A549 (cell line): ENCODE measurements around the gene CDC23. TPM values are rescaled to one million over a fixed set of nuclear protein-coding genes. Genes with fewer than 3 reads are reported as not detected.
"Not testable (repeated sequence)": the region's sequence is repeated elsewhere in the genome, so short reads cannot be mapped to it uniquely, and the experiment has no call there.

Source experiments
- ATAC-seq, 2 experiments: fragments of 200-7000 bp in 1 of 2; fragments of >200 bp in 1 of 2; cut with Nextera tagmentation in 1 of 2; cut with Tn5 transposase in 1 of 2; 3 replicates each; pipeline versions ENCODE4 v1.8.0 to v1.9.1; 2018 to 2020; ENCODE audit warnings: mild to moderate bottlenecking in 1 of 2, moderate library complexity in 1 of 2
- CTCF ChIA-PET: fragments of 300-600 bp; sonication (Branson Sonifier 250); formaldehyde crosslinking; extraction: SDS; loops from one replicate; lab custom pipeline; 2021; ENCODE audit warnings: antibody characterized with exemption, inconsistent platforms; lab: Yijun Ruan, JAX
- POLR2A ChIA-PET: fragments of 350-600 bp; formaldehyde crosslinking; extraction: SDS; loops from one replicate; lab custom pipeline; 2021; ENCODE audit warnings: antibody characterized with exemption, inconsistent platforms; lab: Yijun Ruan, JAX
- DNase-seq, 2 experiments: peaks; one replicate each; pipeline versions ENCODE4 v3.0.0 to v3.0.0-alpha.2; 2011 to 2016; ENCODE audit warnings: low read depth in 1 of 2, low spot score in 1 of 2
- FAIRE-seq: peaks from 2 replicates; lab custom pipeline; 2011; peaks lifted over from hg19 to GRCh38; lab: Jason Lieb, UNC
- H3K27ac ChIP-seq, 2 experiments: fragments of >200 bp; sonication (Bioruptor Twin); formaldehyde crosslinking; 3 replicates each; pipeline ENCODE4 v1.5.1; 2016 to 2017
- H3K4me1 ChIP-seq: fragments of >200 bp; sonication (Bioruptor Twin); formaldehyde crosslinking; 3 replicates; pipeline ENCODE4 v1.6.1; 2016
- H3K4me2 ChIP-seq: fragments of >200 bp; sonication (Bioruptor Twin); formaldehyde crosslinking; 3 replicates; pipeline ENCODE4 v1.6.1; 2016
- H3K4me3 ChIP-seq: fragments of >200 bp; sonication (Bioruptor Twin); formaldehyde crosslinking; 3 replicates; pipeline ENCODE4 v1.5.1; 2016
- H3K9me3 ChIP-seq: fragments of >200 bp; sonication (Bioruptor Twin); formaldehyde crosslinking; 3 replicates; pipeline ENCODE4 v1.6.1; 2016
- CBX8 ChIP-seq: fragments of 200-600 bp; sonication (generic); IDR thresholded peaks from 2 replicates; pipeline ENCODE4 v1.6.1; 2016
- CHD2 ChIP-seq: fragments of 150-350 bp; IDR thresholded peaks from 2 replicates; pipeline ENCODE4 v1.6.1; 2014; ENCODE audit warnings: low read length; ENCODE audit not compliant: partially characterized antibody
- EHF ChIP-seq: fragments of 250-450 bp; sonication (Bioruptor Pico); IDR thresholded peaks from 2 replicates; pipeline ENCODE4 v1.5.0; 2020; ENCODE audit warnings: mild to moderate bottlenecking
- EP300 ChIP-seq, 2 experiments: fragments of >200 bp; sonication (Bioruptor Twin); formaldehyde crosslinking; IDR thresholded peaks; 2 replicates in 1 of 2; 3 replicates in 1 of 2; pipeline ENCODE4 v1.6.1; 2016 to 2017
- FOSL2 ChIP-seq, 2 experiments: fragments of 450-650 bp in 1 of 2; fragments of >200 bp in 1 of 2; sonication (Bioruptor Twin) in 1 of 2; formaldehyde crosslinking; IDR thresholded peaks; 2 replicates each; pipeline versions ENCODE4 v1.5.0 to v1.6.1; 2016 to 2020; ENCODE audit warnings: mild to moderate bottlenecking in 1 of 2, moderate library complexity in 1 of 2
- FOXS1 ChIP-seq: fragments of 250-450 bp; sonication (Bioruptor Pico); IDR thresholded peaks from 2 replicates; pipeline ENCODE4 v1.5.0; 2020; ENCODE audit warnings: mild to moderate bottlenecking, moderate library complexity
- HDAC2 ChIP-seq: fragments of 200-600 bp; sonication (generic); IDR thresholded peaks from 2 replicates; pipeline ENCODE4 v1.6.1; 2016
- HOXB5 ChIP-seq: fragments of 250-450 bp; sonication (Bioruptor Pico); IDR thresholded peaks from 2 replicates; pipeline ENCODE4 v1.5.0; 2020; ENCODE audit warnings: mild to moderate bottlenecking, moderate library complexity
- KDM1A ChIP-seq: fragments of 200-600 bp; sonication (generic); IDR thresholded peaks from 2 replicates; pipeline ENCODE4 v1.6.1; 2016; ENCODE audit warnings: low read depth, mild to moderate bottlenecking
- MAZ ChIP-seq: fragments of 150-350 bp; IDR thresholded peaks from 2 replicates; pipeline ENCODE4 v1.6.1; 2014; ENCODE audit warnings: antibody characterized with exemption, low read depth, low read length, borderline replicate concordance
- RFX5 ChIP-seq: fragments of 450-650 bp; IDR thresholded peaks from 2 replicates; pipeline ENCODE4 v1.7.1; 2014; ENCODE audit warnings: antibody characterized with exemption, mild to moderate bottlenecking, moderate library complexity
- RNF2 ChIP-seq: fragments of 200-600 bp; sonication (generic); IDR thresholded peaks from 2 replicates; pipeline ENCODE4 v1.6.1; 2016; ENCODE audit warnings: low read depth, mild to moderate bottlenecking, antibody characterized with exemption, moderate library complexity, borderline replicate concordance
- SMC3 ChIP-seq: fragments of >200 bp; sonication (Bioruptor Twin); formaldehyde crosslinking; IDR thresholded peaks from 3 replicates; pipeline ENCODE4 v1.6.1; 2018; ENCODE audit warnings: inconsistent platforms
- ZC3H11A ChIP-seq: fragments of 450-650 bp; IDR thresholded peaks from 2 replicates; pipeline ENCODE4 v1.6.1; 2014; ENCODE audit warnings: antibody characterized with exemption, mild to moderate bottlenecking
- ZNF302 ChIP-seq: fragments of 250-450 bp; sonication (Bioruptor Pico); IDR thresholded peaks from 2 replicates; pipeline ENCODE4 v1.9.0; 2021; ENCODE audit warnings: inconsistent platforms, mild to moderate bottlenecking, moderate library complexity
- ZSCAN20 ChIP-seq: fragments of 250-450 bp; sonication (Bioruptor Pico); IDR thresholded peaks from 2 replicates; pipeline ENCODE4 v1.8.0; 2022; ENCODE audit warnings: mild to moderate bottlenecking, moderate library complexity
- WGBS: methylation state at CpG from one replicate; pipeline ENCODE4 v1.1.6; 2017; ENCODE audit errors: missing lambda C conversion rate; 5-methylcytosine and 5-hydroxymethylcytosine counted together
- polyA plus RNA-seq, 4 experiments: library from polyadenylated mRNA; depleted of rRNA in 3 of 4; stranded (reverse); fragments of >200 nt; fragmentation: RNase III in 1 of 4; extraction: RNeasy Plus Mini Kit Qiagen cat#74134 plus additional on column Dnase treatment in 1 of 4; gene quantifications; 2 replicates in 3 of 4; 3 replicates in 1 of 4; pipeline ENCODE4 v1.2.3, GENCODE V29; 2011 to 2017
- TF ChIP-seq, protein P1 (sequence below): fragments of >200 bp; sonication (Bioruptor Twin); formaldehyde crosslinking; IDR thresholded peaks from 3 replicates; pipeline ENCODE4 v1.6.1; 2016
- TF ChIP-seq, protein P2 (sequence below): fragments of 200-600 bp; sonication (generic); IDR thresholded peaks from 2 replicates; pipeline ENCODE4 v1.6.1; 2016; ENCODE audit warnings: antibody characterized with exemption, mild to moderate bottlenecking, moderate library complexity
- TF ChIP-seq, protein P3 (sequence below): IDR thresholded peaks from 2 replicates; pipeline ENCODE4 v1.6.1; 2012

CDC23 gene
- polyA plus RNA-seq, 2 of the 4 experiments (the other 2 are of a cell fraction): 37.1 to 70.3 TPM

DNA sequence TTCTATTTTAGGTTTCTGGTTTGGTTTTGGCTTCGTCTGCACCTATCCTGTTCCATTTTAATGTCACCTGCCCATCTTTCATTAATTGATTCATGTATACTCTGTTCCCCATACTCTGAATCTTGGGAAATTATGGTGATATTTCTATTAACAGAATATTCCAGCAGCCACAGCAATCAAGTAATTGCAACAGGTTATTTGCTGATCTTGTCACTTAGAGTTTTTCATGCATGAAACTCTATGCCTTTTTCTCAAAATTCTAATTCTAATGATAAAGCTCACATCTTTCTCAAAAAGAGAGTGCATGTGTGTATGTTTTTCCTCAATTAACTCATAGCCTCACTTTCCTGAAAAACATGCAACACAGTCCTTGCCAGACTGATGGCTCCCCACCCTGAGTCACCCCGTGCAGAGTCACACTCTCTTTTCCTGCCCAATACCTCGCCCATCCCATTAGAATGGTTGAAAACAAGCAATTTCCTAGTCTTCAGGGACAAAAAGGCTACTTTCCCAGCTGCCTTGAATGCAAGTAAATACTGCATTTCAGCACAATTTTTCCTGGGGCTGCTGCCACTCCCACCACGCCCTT lies 45.7 kb upstream of the CDC23 start:
- FAIRE-seq: no peak
- H3K4me1 ChIP-seq: no peaks in the 10 kb centered on the region
- H3K27ac ChIP-seq: no peak overlapping the region
- POLR2A ChIA-PET: no interaction called here
- CTCF ChIA-PET: interaction anchor here (0.6 to 1.7 kb wide), 2 partner anchors 24 to 36 kb away, joined by 3 to 4 read pairs; no protein-coding TSS in a partner anchor
- no peak for TF ChIP-seq CBX8
- TF ChIP-seq SMC3: no peak
- no peak for TF ChIP-seq EP300 (IDR thresholded peaks at IDR 0.05)
- no peak for TF ChIP-seq ZC3H11A
- TF ChIP-seq, protein P1, sequence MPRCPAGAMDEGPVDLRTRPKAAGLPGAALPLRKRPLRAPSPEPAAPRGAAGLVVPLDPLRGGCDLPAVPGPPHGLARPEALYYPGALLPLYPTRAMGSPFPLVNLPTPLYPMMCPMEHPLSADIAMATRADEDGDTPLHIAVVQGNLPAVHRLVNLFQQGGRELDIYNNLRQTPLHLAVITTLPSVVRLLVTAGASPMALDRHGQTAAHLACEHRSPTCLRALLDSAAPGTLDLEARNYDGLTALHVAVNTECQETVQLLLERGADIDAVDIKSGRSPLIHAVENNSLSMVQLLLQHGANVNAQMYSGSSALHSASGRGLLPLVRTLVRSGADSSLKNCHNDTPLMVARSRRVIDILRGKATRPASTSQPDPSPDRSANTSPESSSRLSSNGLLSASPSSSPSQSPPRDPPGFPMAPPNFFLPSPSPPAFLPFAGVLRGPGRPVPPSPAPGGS: no peak
- TF ChIP-seq, protein P2, sequence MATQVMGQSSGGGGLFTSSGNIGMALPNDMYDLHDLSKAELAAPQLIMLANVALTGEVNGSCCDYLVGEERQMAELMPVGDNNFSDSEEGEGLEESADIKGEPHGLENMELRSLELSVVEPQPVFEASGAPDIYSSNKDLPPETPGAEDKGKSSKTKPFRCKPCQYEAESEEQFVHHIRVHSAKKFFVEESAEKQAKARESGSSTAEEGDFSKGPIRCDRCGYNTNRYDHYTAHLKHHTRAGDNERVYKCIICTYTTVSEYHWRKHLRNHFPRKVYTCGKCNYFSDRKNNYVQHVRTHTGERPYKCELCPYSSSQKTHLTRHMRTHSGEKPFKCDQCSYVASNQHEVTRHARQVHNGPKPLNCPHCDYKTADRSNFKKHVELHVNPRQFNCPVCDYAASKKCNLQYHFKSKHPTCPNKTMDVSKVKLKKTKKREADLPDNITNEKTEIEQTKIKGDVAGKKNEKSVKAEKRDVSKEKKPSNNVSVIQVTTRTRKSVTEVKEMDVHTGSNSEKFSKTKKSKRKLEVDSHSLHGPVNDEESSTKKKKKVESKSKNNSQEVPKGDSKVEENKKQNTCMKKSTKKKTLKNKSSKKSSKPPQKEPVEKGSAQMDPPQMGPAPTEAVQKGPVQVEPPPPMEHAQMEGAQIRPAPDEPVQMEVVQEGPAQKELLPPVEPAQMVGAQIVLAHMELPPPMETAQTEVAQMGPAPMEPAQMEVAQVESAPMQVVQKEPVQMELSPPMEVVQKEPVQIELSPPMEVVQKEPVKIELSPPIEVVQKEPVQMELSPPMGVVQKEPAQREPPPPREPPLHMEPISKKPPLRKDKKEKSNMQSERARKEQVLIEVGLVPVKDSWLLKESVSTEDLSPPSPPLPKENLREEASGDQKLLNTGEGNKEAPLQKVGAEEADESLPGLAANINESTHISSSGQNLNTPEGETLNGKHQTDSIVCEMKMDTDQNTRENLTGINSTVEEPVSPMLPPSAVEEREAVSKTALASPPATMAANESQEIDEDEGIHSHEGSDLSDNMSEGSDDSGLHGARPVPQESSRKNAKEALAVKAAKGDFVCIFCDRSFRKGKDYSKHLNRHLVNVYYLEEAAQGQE: no peak
- no peak for TF ChIP-seq MAZ
- TF ChIP-seq FOSL2 (IDR thresholded peaks at IDR 0.05): no peak
- TF ChIP-seq FOSL2 (CRISPR knock-in tag; IDR thresholded peaks at IDR 0.05): no peak
- TF ChIP-seq CHD2: no peak
- TF ChIP-seq, protein P3, sequence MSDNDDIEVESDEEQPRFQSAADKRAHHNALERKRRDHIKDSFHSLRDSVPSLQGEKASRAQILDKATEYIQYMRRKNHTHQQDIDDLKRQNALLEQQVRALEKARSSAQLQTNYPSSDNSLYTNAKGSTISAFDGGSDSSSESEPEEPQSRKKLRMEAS: no peak
- TF ChIP-seq RNF2: no peak
- no peak for TF ChIP-seq ZSCAN20 (CRISPR knock-in tag)
- TF ChIP-seq ZNF302 (CRISPR knock-in tag): no peak
- TF ChIP-seq KDM1A: no peak
- TF ChIP-seq RFX5: no peak
- ATAC-seq: no peak; a peak in 1 of 6 replicates
- no peak for DNase-seq
- no peaks in the 10 kb centered on the region for H3K9me3 ChIP-seq
- H3K4me2 ChIP-seq: no peak overlapping the region
- 63% methylated on average over 4 of the region's 4 CpGs for WGBS
- no peak overlapping the region for H3K4me3 ChIP-seq

DNA sequence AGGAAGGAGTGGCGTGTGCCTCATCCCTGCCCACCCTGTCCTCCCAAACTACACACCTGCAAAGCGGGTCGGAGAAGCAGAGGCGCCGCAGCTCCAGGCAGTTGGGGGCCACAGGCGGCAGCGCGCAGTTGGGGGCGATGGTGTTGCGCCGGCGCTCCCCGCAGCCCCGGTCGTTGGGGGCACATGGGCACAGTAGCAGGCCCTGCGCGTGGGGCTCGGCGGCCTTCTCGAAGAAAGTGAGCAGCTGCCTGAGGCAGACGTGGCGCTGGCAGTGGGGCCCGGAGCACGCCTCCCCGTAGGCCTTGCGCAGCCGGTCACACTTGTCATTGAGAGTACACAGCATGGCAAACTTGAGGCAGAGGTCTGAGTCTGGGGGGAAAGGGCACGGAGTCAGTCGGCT lies 44.5 kb upstream of the CDC23 start:
- TF ChIP-seq EHF (no peak), HOXB5 (CRISPR knock-in tag) (no peak), ZSCAN20 (CRISPR knock-in tag) (no peak), HDAC2 (no peak), FOXS1 (CRISPR knock-in tag) (no peak)
- H3K9me3 ChIP-seq: no peaks in the 10 kb centered on the region
- FAIRE-seq: no peak
- H3K4me1 ChIP-seq: no peaks in the 10 kb centered on the region
- H3K27ac ChIP-seq: no peak overlapping the region
- WGBS: 86% methylated on average over 17 of the region's 29 CpGs
- H3K4me3 ChIP-seq: no peak overlapping the region
- POLR2A ChIA-PET: no interaction called here
- no peak overlapping the region for H3K4me2 ChIP-seq
- CTCF ChIA-PET: no interaction called here
- DNase-seq: no peak
- no peak for ATAC-seq

DNA sequence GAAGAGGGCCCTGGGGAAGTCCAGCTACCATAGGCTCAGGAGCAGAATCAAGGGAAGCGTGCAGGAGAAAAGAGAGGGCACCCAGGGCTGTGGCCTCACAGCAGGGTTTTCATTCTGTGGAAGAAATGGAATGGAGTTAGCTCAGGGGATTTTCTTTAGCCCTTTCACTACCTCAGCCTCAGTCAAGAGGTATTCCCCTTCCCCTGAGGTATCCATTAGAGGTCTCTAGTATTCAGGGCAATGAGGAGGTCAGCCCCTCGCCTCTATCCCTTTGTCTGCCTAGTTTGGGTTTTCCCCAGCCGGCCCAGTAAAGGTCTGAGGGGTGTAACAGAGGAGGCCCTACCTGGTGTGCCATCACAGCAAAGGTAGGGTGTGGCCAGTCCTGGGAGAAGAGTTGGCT lies 39.8 kb upstream of the CDC23 start:
- no peak overlapping the region for H3K27ac ChIP-seq
- TF ChIP-seq FOSL2 (IDR thresholded peaks at IDR 0.05): no peak
- TF ChIP-seq FOSL2 (CRISPR knock-in tag; IDR thresholded peaks at IDR 0.05): no peak
- TF ChIP-seq KDM1A: no peak
- TF ChIP-seq, all 56 proteins: peak for 0
- H3K4me1 ChIP-seq: no peaks in the 10 kb centered on the region
- no peaks in the 10 kb centered on the region for H3K9me3 ChIP-seq
- CTCF ChIA-PET: interaction anchor here (1.3 to 2.1 kb wide), 4 partner anchors 14 to 100 kb away, joined by 3 to 8 read pairs (median 4); no protein-coding TSS in a partner anchor
- WGBS: 72% methylated on average over 3 of the region's 3 CpGs
- ATAC-seq (0 out of 6 replicates have a peak, but pooled peaks of 1 of the 2 experiments have one; percentile 24), FAIRE-seq (no peak), DNase-seq (no peak)
- H3K4me2 ChIP-seq: no peak overlapping the region
- no peak overlapping the region for H3K4me3 ChIP-seq
- POLR2A ChIA-PET: no interaction called here

DNA sequence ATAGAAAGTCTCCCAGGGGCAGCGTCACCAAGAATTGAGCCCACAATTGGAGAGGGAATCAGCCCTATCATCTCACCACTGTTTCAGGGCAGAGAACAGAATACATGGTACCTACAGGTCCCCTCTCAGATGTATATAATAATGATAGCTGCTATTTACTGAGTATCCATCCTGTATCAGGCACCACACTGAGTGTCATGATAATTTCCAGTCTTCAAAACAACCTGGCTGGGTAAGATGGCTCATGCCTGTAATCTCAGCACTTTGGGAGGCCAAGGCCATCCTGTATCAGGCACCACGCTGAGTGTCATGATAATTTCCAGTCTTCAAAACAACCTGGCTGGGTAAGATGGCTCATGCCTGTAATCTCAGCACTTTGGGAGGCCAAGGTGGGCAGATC lies 34.7 kb upstream of the CDC23 start:
- H3K27ac ChIP-seq, ATAC-seq, DNase-seq, H3K4me2 ChIP-seq, FAIRE-seq, POLR2A ChIA-PET, H3K4me1 ChIP-seq, H3K9me3 ChIP-seq, H3K4me3 ChIP-seq: not testable (repeated sequence)
- CTCF ChIA-PET: interaction anchor here (0.7 to 1.4 kb wide), 2 partner anchors 25 to 212 kb away, joined by 4 read pairs; no protein-coding TSS in a partner anchor
- whole genome bisulfite sequencing: 85% methylated on average over 2 of the region's 2 CpGs
